Prostate gland (tissue), 2 donors: ENCODE results near the gene DDX39B. TPM values are rescaled to one million over a fixed set of nuclear protein-coding genes. Genes with fewer than 3 reads are reported as not detected.
"Not testable (repeated sequence)": the region's sequence is repeated elsewhere in the genome, so short reads cannot be mapped to it uniquely, and the experiment has no call there.

Source experiments
- DNase-seq: peaks from one replicate; pipeline ENCODE4 v3.0.0-alpha.2; 2019; ENCODE audit warnings: low spot score
- H3K27ac ChIP-seq, 2 donors: fragments of 200-600 bp; sonication (generic); 2 replicates each; pipeline ENCODE4 v1.5.1; 2017 to 2019
- H3K27me3 ChIP-seq: fragments of 200-600 bp; sonication (generic); replicated peaks from 2 replicates; pipeline ENCODE4 v1.5.1; 2019; ENCODE audit not compliant: insufficient read depth
- H3K36me3 ChIP-seq, 2 donors: fragments of 200-600 bp; sonication (generic); 1 replicate in 1 of 2; 2 replicates in 1 of 2; pipeline versions ENCODE4 v1.5.1 to v1.8.1; 2017 to 2019
- H3K4me1 ChIP-seq: fragments of 200-600 bp; sonication (generic); replicated peaks from 2 replicates; pipeline ENCODE4 v1.5.1; 2019
- H3K4me3 ChIP-seq, 2 donors: fragments of 200-600 bp; sonication (generic); 2 replicates each; pipeline ENCODE4 v1.5.1; 2017 to 2019
- H3K9me3 ChIP-seq: fragments of 200-600 bp; sonication (generic); 2 replicates; pipeline ENCODE4 v1.5.1; 2017
- POLR2A ChIP-seq: fragments of 450-650 bp; IDR thresholded peaks from one replicate; pipeline ENCODE4 v1.6.1; 2016; ENCODE audit warnings: antibody characterized with exemption, mild to moderate bottlenecking
- POLR2AphosphoS5 ChIP-seq: sonication (generic); formaldehyde crosslinking; IDR thresholded peaks from one replicate; pipeline ENCODE4 v1.6.1; 2017; ENCODE audit warnings: antibody characterized with exemption
- WGBS: methylation state at CpG from one replicate; pipeline ENCODE4 v1.1.5; 2018; 5-methylcytosine and 5-hydroxymethylcytosine counted together
- intact Hi-C: fragments of 100-400 bp; cut with DNase I; formaldehyde crosslinking; loops from one replicate; pipeline ENCODE4 v1.14.2; 2022
- total RNA-seq, 2 donors: library from RNA; depleted of rRNA; stranded (reverse); fragments of >200 nt; gene quantifications; one replicate each; pipeline ENCODE4 v1.1.0, GENCODE V29; 2016
- TF ChIP-seq, protein P1 (sequence below), 4 experiments: fragments of 200-600 bp in 2 of 4; fragments of 450-650 bp in 2 of 4; sonication (generic) in 2 of 4; IDR thresholded peaks; 1 replicate in 3 of 4; 2 replicates in 1 of 4; pipeline ENCODE4 v1.5.1; 2016 to 2019; ENCODE audit warnings: antibody characterized with exemption in 4 of 4, mild to moderate bottlenecking in 2 of 4, moderate library complexity in 2 of 4

Gene DDX39B
- total RNA-seq, 2 donors from 2014 or later = 227 to 390 TPM

DNA sequence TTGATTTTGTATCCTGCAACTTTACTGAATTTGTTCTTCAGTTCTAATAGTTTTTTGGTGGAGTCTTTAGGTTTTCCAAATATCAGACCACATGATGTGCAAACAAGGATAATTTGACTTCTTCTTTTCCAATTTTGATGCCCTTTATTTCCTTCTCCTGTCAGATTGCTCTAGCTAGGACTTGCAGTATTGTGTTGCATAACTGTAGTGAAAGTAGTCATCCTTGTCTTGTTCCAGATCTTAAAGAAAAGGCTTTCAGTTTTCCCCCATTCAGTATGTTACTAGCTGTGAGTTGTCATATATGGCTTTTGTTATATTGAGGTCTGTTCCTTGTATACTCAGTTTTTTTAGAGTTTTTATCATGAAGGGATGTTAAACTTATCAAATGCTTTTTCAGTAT, 39.2 kb downstream of the DDX39B start:
- no peak for DNase-seq
- no peak overlapping the region for H3K27ac ChIP-seq
- no peaks in the 10 kb centered on the region for H3K4me1 ChIP-seq
- TF ChIP-seq, protein P1, sequence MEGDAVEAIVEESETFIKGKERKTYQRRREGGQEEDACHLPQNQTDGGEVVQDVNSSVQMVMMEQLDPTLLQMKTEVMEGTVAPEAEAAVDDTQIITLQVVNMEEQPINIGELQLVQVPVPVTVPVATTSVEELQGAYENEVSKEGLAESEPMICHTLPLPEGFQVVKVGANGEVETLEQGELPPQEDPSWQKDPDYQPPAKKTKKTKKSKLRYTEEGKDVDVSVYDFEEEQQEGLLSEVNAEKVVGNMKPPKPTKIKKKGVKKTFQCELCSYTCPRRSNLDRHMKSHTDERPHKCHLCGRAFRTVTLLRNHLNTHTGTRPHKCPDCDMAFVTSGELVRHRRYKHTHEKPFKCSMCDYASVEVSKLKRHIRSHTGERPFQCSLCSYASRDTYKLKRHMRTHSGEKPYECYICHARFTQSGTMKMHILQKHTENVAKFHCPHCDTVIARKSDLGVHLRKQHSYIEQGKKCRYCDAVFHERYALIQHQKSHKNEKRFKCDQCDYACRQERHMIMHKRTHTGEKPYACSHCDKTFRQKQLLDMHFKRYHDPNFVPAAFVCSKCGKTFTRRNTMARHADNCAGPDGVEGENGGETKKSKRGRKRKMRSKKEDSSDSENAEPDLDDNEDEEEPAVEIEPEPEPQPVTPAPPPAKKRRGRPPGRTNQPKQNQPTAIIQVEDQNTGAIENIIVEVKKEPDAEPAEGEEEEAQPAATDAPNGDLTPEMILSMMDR (IDR thresholded peaks at IDR 0.05) = no peak
- TF ChIP-seq POLR2A (no peak), POLR2AphosphoS5 (no peak)
- H3K27me3 ChIP-seq = no peaks in the 10 kb centered on the region
- no peaks in the 10 kb centered on the region for H3K36me3 ChIP-seq
- H3K9me3 ChIP-seq = no peaks in the 10 kb centered on the region
- H3K4me3 ChIP-seq = no peak overlapping the region
- intact Hi-C loops = no loop called here

GRCh38 chr6:31499648-31500047, 42.2 kb downstream of the DDX39B start:
- H3K36me3 ChIP-seq, intact Hi-C loops, H3K27ac ChIP-seq, H3K27me3 ChIP-seq, H3K4me3 ChIP-seq, H3K9me3 ChIP-seq, DNase-seq, H3K4me1 ChIP-seq: not testable (repeated sequence)
- 75% methylated on average over 2 of the region's 2 CpGs for WGBS

DNA sequence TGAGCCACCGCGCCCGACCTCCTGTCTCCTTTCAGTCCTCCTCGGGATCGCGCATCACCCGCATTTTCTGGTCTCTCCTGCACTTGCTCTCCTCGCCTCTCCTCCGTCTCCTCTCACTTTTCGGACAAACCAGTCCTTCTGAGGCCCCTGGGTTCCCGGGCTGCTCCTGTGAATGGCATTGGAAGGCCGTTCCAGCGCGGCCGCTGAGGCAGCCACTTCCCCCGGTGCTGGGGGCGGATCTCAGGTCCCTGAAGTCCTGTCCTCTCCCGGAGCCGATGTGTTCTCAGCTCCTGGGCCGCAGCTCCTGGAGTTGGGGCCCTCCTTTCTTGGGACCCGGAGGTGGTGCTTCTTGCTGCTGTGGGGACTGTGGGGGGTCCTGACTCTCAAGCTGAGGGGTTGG, 43.1 kb downstream of the DDX39B start:
- Histone ChIP-seq H3K27ac (no peak overlapping the region), H3K4me3 (no peak overlapping the region), H3K36me3 (no peaks in the 10 kb centered on the region), H3K4me1 (no peaks in the 10 kb centered on the region), H3K27me3 (no peaks in the 10 kb centered on the region), H3K9me3 (no peaks in the 10 kb centered on the region)
- no peak for TF ChIP-seq POLR2AphosphoS5
- TF ChIP-seq, protein P1 (IDR thresholded peaks at IDR 0.05) = no peak
- no peak for TF ChIP-seq POLR2A
- intact Hi-C loops = no loop called here
- WGBS = 6% methylated on average over 10 of the region's 21 CpGs
- DNase-seq = no peak

DNA sequence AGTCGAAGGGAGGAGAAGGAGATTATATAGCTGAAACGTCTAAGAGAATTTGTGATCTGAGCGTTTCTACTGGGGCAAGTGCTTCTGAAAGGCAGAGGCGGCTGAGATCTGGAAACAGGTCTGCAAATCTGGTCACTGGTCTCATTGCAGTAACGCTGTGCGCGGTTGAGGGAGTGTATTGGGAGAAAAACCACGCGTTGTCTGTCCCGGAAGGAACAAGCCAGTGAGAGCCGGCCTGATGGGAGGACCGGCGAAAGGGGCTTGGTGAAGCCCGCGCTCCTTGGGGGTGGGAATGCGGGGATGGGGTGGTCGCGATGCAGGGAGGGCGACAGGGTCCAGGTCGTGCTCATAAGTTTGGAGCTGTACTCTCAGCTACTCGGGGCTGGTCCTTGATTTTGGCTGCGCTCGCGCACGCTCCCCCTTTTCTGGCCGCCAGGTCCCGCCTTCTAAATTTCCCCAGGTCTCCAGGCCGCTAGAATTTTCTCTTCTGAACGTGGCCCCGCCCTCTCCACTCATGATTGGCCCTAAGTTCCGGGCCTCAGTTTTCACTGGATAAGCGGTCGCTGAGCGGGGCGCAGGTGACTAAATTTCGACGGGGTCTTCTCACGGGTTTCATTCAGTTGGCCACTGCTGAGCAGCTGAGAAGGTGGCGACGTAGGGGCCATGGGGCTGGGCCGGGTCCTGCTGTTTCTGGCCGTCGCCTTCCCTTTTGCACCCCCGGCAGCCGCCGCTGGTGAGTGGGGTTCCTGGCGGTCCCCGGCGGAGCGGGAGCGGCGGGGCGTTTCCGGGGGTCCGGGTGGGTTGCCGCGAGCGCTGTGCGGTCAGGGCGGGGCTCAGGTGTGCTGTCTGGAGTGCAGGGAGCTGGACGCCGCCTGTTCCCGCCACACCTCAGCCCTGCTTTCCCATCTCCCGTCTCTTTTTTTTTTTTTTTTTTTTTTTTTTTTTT, 44.0 kb downstream of the DDX39B start, which contains the start of gene MICB:
MICB (plus strand) TSS at position 615 of the 946 bp plus-strand sequence; CDS start at position 664, 49 bp downstream.
- Histone ChIP-seq H3K36me3 (no peaks in the 10 kb centered on the region), H3K9me3 (no peaks in the 10 kb centered on the region), H3K27me3 (no peaks in the 10 kb centered on the region), H3K27ac (peak within 1 kb of the TSS; percentile 12 to 59), H3K4me3 (peak within 1 kb of the TSS; percentile 35 to 39), H3K4me1 (no peaks in the 10 kb centered on the region)
- WGBS = under 1% methylated on average over 60 of the region's 64 CpGs
- peak; percentile 78 for DNase-seq
- intact Hi-C loops = no loop called here
- TF ChIP-seq POLR2AphosphoS5 = peak; percentile 79
- peak; percentile 67 for TF ChIP-seq POLR2A
- TF ChIP-seq, protein P1 (IDR thresholded peaks at IDR 0.05) = peak in 2 of 4 experiments; percentile 10 to 19

DNA sequence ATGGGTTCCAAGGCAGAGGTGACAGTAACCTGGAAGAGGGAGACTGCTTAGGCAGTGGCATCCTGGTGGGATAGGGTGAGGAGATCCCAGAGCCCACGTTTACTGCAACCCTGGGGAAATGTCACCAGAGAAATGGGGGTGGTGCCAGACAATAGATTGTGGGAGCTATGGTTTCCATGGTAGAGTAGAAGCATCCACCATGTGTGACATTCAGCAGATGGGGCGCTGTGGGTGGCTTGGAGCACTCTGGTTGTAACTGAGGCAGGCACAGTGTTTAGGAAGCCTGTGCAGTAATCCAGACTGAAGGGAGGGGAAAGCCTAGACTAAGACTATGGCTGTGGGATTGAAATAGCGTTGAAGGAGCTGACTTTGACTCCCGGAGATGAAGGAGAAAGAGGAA, 45.0 kb downstream of the DDX39B start:
- 58% methylated on average over 4 of the region's 4 CpGs for WGBS
- intact Hi-C loops, H3K36me3 ChIP-seq, H3K27me3 ChIP-seq, H3K27ac ChIP-seq, H3K4me1 ChIP-seq, H3K9me3 ChIP-seq, H3K4me3 ChIP-seq, DNase-seq: not testable (repeated sequence)

GRCh38 chr6:31495580-31495979, 46.2 kb downstream of the DDX39B start:
- Histone ChIP-seq H3K9me3 (no peaks in the 10 kb centered on the region), H3K4me1 (no peaks in the 10 kb centered on the region), H3K36me3 (no peaks in the 10 kb centered on the region), H3K27ac (no peak overlapping the region), H3K27me3 (no peaks in the 10 kb centered on the region), H3K4me3 (no peak overlapping the region)
- 57% methylated on average over 2 of the region's 2 CpGs for WGBS
- no peak for TF ChIP-seq POLR2A
- TF ChIP-seq POLR2AphosphoS5 = no peak
- TF ChIP-seq, protein P1 (IDR thresholded peaks at IDR 0.05) = no peak
- intact Hi-C loops = no loop called here
- no peak for DNase-seq
